Tibial artery (tissue), 4 donors: Measurements from ENCODE around the gene POU3F1.
A peak's percentile ranks its signal among the peaks of the same experiment; 100 is the strongest.

Source experiments
- DNase-seq, 2 donors: peaks; one replicate each; pipeline ENCODE4 v3.0.0-alpha.2; 2019
- H3K27ac ChIP-seq, 2 donors: fragments of 200-600 bp; sonication (generic) in 1 of 2; 1 replicate in 1 of 2; 2 replicates in 1 of 2; pipeline ENCODE4 v1.5.1; 2018 to 2019; ENCODE audit warnings: mild to moderate bottlenecking in 1 of 2
- H3K27me3 ChIP-seq, 2 donors: fragments of 200-600 bp; sonication (generic) in 1 of 2; one replicate each; pipeline versions ENCODE4 v1.5.1 to v1.6.0; 2016 to 2019
- H3K36me3 ChIP-seq, 3 donors: fragments of 200-600 bp; sonication (generic) in 2 of 3; one replicate each; pipeline ENCODE4 v1.5.1; 2016 to 2019; ENCODE audit warnings: mild to moderate bottlenecking in 2 of 3
- H3K4me1 ChIP-seq, 4 donors: fragments of 200-600 bp; sonication (generic) in 2 of 4; 1 replicate in 3 of 4; 2 replicates in 1 of 4; pipeline ENCODE4 v1.5.1; 2016 to 2019
- H3K4me3 ChIP-seq, 2 donors: fragments of 200-600 bp; sonication (generic) in 1 of 2; 1 replicate in 1 of 2; 2 replicates in 1 of 2; pipeline ENCODE4 v1.5.1; 2018 to 2019; ENCODE audit warnings: mild to moderate bottlenecking in 2 of 2
- H3K9me3 ChIP-seq, 3 donors: fragments of 200-600 bp; sonication (generic) in 1 of 3; one replicate each; pipeline ENCODE4 v1.5.1; 2016 to 2019
- intact Hi-C: fragments of 100-400 bp; cut with DNase I; formaldehyde crosslinking; loops from one replicate; pipeline ENCODE4 v1.15.0; 2023; ENCODE audit warnings: low total_unique reads
- TF ChIP-seq, protein P1 (sequence below), 2 experiments: fragments of 200-600 bp in 1 of 2; fragments of 450-650 bp in 1 of 2; IDR thresholded peaks; one replicate each; pipeline ENCODE4 v1.5.1; 2017 to 2019; ENCODE audit warnings: antibody characterized with exemption in 2 of 2, mild to moderate bottlenecking in 1 of 2, moderate library complexity in 1 of 2

The POU3F1 gene

DNA sequence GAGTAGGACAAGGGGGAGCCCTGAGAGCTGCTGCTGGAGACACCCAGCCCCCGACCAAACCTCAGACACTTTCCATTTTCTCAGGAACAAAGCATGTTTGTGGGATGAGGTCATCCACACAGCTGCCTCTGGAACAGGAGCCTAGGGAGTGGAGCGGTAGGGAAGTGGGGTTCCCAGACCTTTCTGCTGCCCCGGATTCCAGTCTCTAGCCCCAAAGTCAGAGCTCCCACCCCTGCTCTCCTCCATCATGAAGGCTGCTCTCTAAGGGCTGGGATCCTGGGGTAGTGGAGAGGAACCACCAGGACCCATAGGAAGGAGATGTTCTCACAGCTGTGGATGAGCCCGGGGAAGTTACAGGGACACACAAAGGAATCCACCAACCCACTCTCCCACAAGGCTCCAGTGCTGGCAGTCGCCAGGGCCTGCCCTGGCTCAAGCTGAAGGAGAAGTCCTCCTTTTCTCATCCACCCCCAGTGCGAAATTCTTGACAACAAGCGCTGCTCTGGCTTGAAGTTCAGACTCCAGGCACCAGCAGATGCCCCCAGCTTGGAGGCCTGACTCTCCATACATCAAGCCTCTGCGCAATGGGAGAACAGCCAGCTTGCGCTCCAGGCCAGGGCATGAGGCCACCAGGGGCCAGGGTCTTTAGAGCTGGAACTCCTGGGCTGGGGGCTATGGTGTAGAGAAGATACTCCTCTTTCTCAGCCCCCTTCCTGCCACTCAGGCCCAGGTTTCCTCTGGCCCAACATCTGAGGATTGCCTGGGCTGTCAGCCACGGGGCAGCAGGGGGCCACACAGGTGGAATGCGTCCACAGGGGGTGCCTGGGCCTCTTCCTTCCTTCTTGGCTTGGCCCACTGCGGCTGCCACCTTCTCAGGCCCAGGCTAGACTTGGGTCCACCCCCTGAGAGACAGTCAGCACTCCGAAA lies 45.8 kb downstream of the POU3F1 start:
- TF ChIP-seq, protein P1, sequence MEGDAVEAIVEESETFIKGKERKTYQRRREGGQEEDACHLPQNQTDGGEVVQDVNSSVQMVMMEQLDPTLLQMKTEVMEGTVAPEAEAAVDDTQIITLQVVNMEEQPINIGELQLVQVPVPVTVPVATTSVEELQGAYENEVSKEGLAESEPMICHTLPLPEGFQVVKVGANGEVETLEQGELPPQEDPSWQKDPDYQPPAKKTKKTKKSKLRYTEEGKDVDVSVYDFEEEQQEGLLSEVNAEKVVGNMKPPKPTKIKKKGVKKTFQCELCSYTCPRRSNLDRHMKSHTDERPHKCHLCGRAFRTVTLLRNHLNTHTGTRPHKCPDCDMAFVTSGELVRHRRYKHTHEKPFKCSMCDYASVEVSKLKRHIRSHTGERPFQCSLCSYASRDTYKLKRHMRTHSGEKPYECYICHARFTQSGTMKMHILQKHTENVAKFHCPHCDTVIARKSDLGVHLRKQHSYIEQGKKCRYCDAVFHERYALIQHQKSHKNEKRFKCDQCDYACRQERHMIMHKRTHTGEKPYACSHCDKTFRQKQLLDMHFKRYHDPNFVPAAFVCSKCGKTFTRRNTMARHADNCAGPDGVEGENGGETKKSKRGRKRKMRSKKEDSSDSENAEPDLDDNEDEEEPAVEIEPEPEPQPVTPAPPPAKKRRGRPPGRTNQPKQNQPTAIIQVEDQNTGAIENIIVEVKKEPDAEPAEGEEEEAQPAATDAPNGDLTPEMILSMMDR (IDR thresholded peaks at IDR 0.05), result no peak
- intact Hi-C loops, result no loop called here
- Histone ChIP-seq H3K9me3 (no peaks in the 10 kb centered on the region), H3K36me3 (peaks cover 0 to 23% (median 19%) of the 10 kb centered on the region in 3 donors), H3K4me1 (peaks cover 15 to 90% (median 72%) of the 10 kb centered on the region in 4 donors), H3K27me3 (no peaks in the 10 kb centered on the region), H3K27ac (peak overlapping the region; percentile 93 to 98), H3K4me3 (peak overlapping the region; percentile 0 to 21)
- DNase-seq, result peak; percentile 33 to 76

DNA sequence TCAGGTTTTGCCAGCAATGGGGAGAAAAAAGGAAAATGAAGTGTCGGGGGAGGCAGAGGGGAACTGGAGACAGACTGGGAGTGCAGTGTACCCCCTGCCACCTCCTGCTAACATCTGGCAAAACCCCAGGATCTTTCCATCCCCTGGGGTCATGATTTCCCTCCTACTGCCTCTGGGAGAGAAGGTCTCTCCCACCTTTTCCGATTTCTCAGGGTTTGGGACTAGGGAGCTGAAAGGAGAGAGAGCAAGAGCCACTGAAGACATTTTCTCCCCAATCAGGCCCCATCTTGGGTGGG lies 46.4 kb downstream of the POU3F1 start:
- intact Hi-C loops, result no loop called here
- no peaks in the 10 kb centered on the region for H3K27me3 ChIP-seq
- H3K4me1 ChIP-seq, result peaks cover 15 to 92% (median 71%) of the 10 kb centered on the region in 4 donors
- peak overlapping the region; percentile 93 to 98 for H3K27ac ChIP-seq
- no peak for DNase-seq
- TF ChIP-seq, protein P1 (IDR thresholded peaks at IDR 0.05), result no peak
- H3K9me3 ChIP-seq, result no peaks in the 10 kb centered on the region
- H3K36me3 ChIP-seq, result peaks cover 0 to 23% (median 19%) of the 10 kb centered on the region in 3 donors
- peak overlapping the region; percentile 0 to 21 for H3K4me3 ChIP-seq

DNA sequence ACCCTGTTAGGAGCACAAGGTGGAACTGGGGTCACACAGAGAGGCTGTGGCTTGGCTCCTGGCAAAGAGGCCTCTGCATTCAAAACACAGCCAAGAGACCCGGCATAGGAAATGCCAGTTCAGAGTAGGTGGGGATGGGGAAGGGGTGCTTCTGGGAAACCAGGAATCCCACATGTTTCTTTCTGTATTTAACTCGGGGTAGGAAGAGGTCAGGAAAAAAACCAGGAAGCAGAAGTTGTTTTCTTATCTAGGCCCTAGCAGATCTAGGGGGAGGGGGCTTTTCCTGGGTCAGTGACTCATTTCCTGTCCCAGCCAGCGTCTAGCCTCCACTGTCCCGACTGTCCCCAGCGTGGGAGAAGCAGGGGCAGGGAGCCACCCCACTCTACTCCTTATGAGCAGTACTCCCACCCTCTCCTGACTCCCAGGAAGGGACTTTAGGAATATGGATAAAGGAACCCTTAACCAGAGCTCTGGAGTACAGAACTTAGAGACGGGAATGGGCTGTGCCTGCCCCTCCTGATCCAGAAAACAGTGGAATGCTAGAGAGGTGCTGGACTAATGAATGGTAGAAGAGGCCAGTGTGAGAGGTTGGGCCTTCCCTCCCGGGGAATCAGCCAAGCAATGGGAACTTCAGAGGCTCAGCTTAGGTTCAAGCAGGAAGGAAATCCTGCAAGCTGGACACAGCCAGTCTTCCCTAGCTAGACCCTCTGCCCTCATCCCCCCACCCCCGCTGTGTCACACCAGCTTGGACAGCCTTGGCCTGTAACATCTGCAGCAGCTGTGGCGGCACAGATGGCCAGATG lies 47.0 kb downstream of the POU3F1 start:
- intact Hi-C loops, result no loop called here
- Histone ChIP-seq H3K4me1 (peaks cover 15 to 97% (median 74%) of the 10 kb centered on the region in 4 donors), H3K4me3 (peak overlapping the region in 1 of 2 donors; percentile 21)

DNA sequence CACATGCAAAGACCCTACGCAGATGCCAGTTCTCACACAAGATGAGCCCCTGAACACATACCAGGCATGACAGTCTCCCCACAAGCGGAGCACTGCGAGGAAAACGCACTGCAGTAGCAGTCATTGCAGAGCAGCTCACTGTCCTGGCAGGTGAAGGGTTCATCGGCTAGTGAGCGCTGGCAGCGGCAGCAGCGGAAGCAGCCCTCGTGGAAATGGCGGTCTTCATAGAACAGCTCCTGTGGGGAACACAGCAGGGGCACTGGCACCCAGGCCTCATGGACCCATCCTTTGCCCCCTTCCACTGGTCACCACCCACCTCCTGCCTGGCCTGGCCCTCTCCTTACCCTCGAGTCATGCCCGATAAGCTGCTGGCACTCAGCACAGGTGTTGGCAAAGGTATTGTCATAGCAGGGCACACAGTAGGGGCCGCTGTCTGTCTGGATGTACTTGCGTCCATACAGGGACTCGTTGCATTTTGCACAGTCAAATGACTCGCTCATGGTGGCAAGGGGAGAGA lies 47.6 kb downstream of the POU3F1 start:
- intact Hi-C loops, result no loop called here
- H3K27me3 ChIP-seq, result no peaks in the 10 kb centered on the region
- no peak overlapping the region for H3K4me3 ChIP-seq
- TF ChIP-seq, protein P1 (IDR thresholded peaks at IDR 0.05), result no peak
- H3K4me1 ChIP-seq, result peaks cover 15 to 91% (median 72%) of the 10 kb centered on the region in 4 donors
- H3K27ac ChIP-seq, result peak overlapping the region; percentile 93 to 98
- no peaks in the 10 kb centered on the region for H3K9me3 ChIP-seq
- H3K36me3 ChIP-seq, result peaks cover 0 to 23% (median 19%) of the 10 kb centered on the region in 3 donors
- peak in 1 of 2 donors; percentile 56 for DNase-seq

More for the DNA sequence above, 47.0 kb downstream of the POU3F1 start:
- no peaks in the 10 kb centered on the region for H3K9me3 ChIP-seq
- H3K36me3 ChIP-seq, result peaks cover 0 to 23% (median 19%) of the 10 kb centered on the region in 3 donors
- DNase-seq, result peak; percentile 43 to 71
- TF ChIP-seq, protein P1 (IDR thresholded peaks at IDR 0.05), result no peak
- no peaks in the 10 kb centered on the region for H3K27me3 ChIP-seq
- H3K27ac ChIP-seq, result peak overlapping the region; percentile 93 to 98

DNA sequence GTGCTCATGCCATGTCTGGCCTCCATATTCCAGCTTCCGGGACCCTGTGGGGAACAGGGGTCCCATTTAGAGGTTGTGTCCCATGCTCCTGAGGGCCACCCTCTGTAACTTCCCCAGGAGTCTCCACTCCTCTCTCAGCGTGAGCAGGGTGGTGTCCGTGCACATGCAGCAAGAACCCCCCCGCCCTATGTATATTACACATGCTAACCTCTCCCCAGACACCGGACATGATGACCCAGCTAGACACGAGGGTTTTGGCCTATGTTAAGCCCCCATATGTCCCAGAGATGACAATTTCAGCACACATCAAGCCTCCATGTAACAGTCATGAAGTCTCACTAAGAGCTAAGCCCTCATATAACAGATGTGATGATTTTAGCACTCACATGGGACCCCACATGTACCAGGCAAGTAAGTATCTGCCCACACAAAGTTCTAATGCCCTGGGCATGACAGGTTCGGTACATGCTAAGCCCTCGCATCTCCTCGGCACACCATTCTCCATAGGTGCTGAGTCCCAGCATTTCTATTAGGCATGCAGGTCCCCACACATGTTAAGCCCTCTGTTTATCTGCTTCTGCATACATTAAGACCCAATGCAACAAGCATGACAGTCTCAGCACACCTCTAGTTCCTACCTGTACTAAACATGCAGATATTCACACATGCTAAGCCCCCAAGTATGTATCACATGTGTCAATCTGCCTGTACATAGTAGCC lies 48.3 kb downstream of the POU3F1 start:
- intact Hi-C loops, result no loop called here

More for the DNA sequence above, 48.3 kb downstream of the POU3F1 start:
- TF ChIP-seq, protein P1 (IDR thresholded peaks at IDR 0.05), result no peak
- no peak overlapping the region for H3K4me3 ChIP-seq
- H3K27me3 ChIP-seq, result no peaks in the 10 kb centered on the region
- peaks cover 15 to 84% (median 66%) of the 10 kb centered on the region in 4 donors for H3K4me1 ChIP-seq
- DNase-seq, result no peak
- H3K36me3 ChIP-seq, result peaks cover 0 to 23% (median 19%) of the 10 kb centered on the region in 3 donors
- H3K27ac ChIP-seq, result peak overlapping the region; percentile 93 to 98
- H3K9me3 ChIP-seq, result no peaks in the 10 kb centered on the region
